Measurements from ENCODE around the gene FHDC1.

Gene FHDC1

GRCh38 chr4:152919826-152920225 is 16.3 kb upstream of the FHDC1 start:
- no peak for DNase-seq (ENCODE audit: low read depth)
- H3K4me3 ChIP-seq (ENCODE audit: low read depth, low read length), result no peak overlapping the region
- in situ Hi-C loops (cut with HindIII; ENCODE audit: low sequenced_read_pairs), result no loop called here
- no peak for TF ChIP-seq CTCF (IDR thresholded peaks at IDR 0.05; ENCODE audit: low read depth, low read length, missing control alignments)

- no peak for TF ChIP-seq CTCF (IDR thresholded peaks at IDR 0.05; ENCODE audit: low read depth, low read length, missing control alignments)
- H3K4me3 ChIP-seq (ENCODE audit: low read depth, low read length), result no peak overlapping the region
- DNase-seq (ENCODE audit: low read depth), result no peak
- in situ Hi-C loops (cut with HindIII; ENCODE audit: low sequenced_read_pairs), result no loop called here
These were observed 15.4 kb upstream of the FHDC1 start for GRCh38 chr4:152920768-152921167.

- no peak for DNase-seq (ENCODE audit: low read depth)
- no peak for TF ChIP-seq CTCF (IDR thresholded peaks at IDR 0.05; ENCODE audit: low read depth, low read length, missing control alignments)
- H3K4me3 ChIP-seq (ENCODE audit: low read depth, low read length), result no peak overlapping the region
- in situ Hi-C loops (cut with HindIII; ENCODE audit: low sequenced_read_pairs), result no loop called here
These were observed 14.8 kb upstream of the FHDC1 start for GRCh38 chr4:152921284-152921683.

GRCh38 chr4:152925851-152926250 is 10.3 kb upstream of the FHDC1 start:
- in situ Hi-C loops (cut with HindIII; ENCODE audit: low sequenced_read_pairs), result no loop called here
- TF ChIP-seq CTCF (IDR thresholded peaks at IDR 0.05; ENCODE audit: low read depth, low read length, missing control alignments), result no peak
- no peak for DNase-seq (ENCODE audit: low read depth)
- no peak overlapping the region for H3K4me3 ChIP-seq (ENCODE audit: low read depth, low read length)

- DNase-seq (ENCODE audit: low read depth), result no peak
- in situ Hi-C loops (cut with HindIII; ENCODE audit: low sequenced_read_pairs), result no loop called here
- H3K4me3 ChIP-seq (ENCODE audit: low read depth, low read length), result no peak overlapping the region
- TF ChIP-seq CTCF (IDR thresholded peaks at IDR 0.05; ENCODE audit: low read depth, low read length, missing control alignments), result no peak
These were observed 9.2 kb upstream of the FHDC1 start for GRCh38 chr4:152926959-152927358.

GRCh38 chr4:152927737-152928136 is 8.4 kb upstream of the FHDC1 start:
- DNase-seq (ENCODE audit: low read depth), result no peak
- TF ChIP-seq CTCF (IDR thresholded peaks at IDR 0.05; ENCODE audit: low read depth, low read length, missing control alignments), result no peak
- in situ Hi-C loops (cut with HindIII; ENCODE audit: low sequenced_read_pairs), result no loop called here
- H3K4me3 ChIP-seq (ENCODE audit: low read depth, low read length), result no peak overlapping the region

- H3K4me3 ChIP-seq (ENCODE audit: low read depth, low read length), result no peak overlapping the region
- DNase-seq (ENCODE audit: low read depth), result no peak
- in situ Hi-C loops (cut with HindIII; ENCODE audit: low sequenced_read_pairs), result no loop called here
- TF ChIP-seq CTCF (IDR thresholded peaks at IDR 0.05; ENCODE audit: low read depth, low read length, missing control alignments), result no peak
These were observed 7.8 kb upstream of the FHDC1 start for GRCh38 chr4:152928286-152928685.

Data from astrocyte of the cerebellum (primary cell).